Measurements from ENCODE around the gene RANBP10. TPM values are rescaled to one million over a fixed set of nuclear protein-coding genes. Genes with fewer than 3 reads are reported as not detected.

RANBP10 gene
- total and polyA plus RNA-seq, 9 of the 15 experiments (the other 6 are each of a cell fraction or from before 2014, with no cell fraction given), result 0.61 to 19.3 (median 5.9) TPM

- TF ChIP-seq, protein P1, sequence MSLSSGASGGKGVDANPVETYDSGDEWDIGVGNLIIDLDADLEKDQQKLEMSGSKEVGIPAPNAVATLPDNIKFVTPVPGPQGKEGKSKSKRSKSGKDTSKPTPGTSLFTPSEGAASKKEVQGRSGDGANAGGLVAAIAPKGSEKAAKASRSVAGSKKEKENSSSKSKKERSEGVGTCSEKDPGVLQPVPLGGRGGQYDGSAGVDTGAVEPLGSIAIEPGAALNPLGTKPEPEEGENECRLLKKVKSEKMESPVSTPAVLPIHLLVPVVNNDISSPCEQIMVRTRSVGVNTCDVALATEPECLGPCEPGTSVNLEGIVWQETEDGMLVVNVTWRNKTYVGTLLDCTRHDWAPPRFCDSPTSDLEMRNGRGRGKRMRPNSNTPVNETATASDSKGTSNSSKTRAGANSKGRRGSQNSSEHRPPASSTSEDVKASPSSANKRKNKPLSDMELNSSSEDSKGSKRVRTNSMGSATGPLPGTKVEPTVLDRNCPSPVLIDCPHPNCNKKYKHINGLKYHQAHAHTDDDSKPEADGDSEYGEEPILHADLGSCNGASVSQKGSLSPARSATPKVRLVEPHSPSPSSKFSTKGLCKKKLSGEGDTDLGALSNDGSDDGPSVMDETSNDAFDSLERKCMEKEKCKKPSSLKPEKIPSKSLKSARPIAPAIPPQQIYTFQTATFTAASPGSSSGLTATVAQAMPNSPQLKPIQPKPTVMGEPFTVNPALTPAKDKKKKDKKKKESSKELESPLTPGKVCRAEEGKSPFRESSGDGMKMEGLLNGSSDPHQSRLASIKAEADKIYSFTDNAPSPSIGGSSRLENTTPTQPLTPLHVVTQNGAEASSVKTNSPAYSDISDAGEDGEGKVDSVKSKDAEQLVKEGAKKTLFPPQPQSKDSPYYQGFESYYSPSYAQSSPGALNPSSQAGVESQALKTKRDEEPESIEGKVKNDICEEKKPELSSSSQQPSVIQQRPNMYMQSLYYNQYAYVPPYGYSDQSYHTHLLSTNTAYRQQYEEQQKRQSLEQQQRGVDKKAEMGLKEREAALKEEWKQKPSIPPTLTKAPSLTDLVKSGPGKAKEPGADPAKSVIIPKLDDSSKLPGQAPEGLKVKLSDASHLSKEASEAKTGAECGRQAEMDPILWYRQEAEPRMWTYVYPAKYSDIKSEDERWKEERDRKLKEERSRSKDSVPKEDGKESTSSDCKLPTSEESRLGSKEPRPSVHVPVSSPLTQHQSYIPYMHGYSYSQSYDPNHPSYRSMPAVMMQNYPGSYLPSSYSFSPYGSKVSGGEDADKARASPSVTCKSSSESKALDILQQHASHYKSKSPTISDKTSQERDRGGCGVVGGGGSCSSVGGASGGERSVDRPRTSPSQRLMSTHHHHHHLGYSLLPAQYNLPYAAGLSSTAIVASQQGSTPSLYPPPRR (CRISPR knock-in tag; IDR thresholded peaks at IDR 0.05; ENCODE audit: borderline replicate concordance), result no peak
- TF ChIP-seq DDX20 (tag; IDR thresholded peaks at IDR 0.05; ENCODE audit: low read depth) (peak; percentile 42; the same call in 1 of the 2 replicates), NR2C2 (CRISPR knock-in tag; IDR thresholded peaks at IDR 0.05) (no peak), NR2C2 (tag; IDR thresholded peaks at IDR 0.05) (peak; percentile 92), ADNP (tag; IDR thresholded peaks at IDR 0.05) (no peak), BRD4 (IDR thresholded peaks at IDR 0.05) (no peak), BCOR (IDR thresholded peaks at IDR 0.05) (no peak), CBX1 (IDR thresholded peaks at IDR 0.05; ENCODE audit: low read depth) (no peak), CHD2 (IDR thresholded peaks at IDR 0.05; ENCODE audit: low read depth, low read length) (no peak; the same call in 1 of the 2 replicates), ELF1 (tag; IDR thresholded peaks at IDR 0.05) (peak; percentile 35; the same call in 1 of the 2 replicates), ILF3 (IDR thresholded peaks at IDR 0.05; ENCODE audit: borderline replicate concordance) (no peak), NR2C1 (IDR thresholded peaks at IDR 0.05) (peak; percentile 74; the same call in 1 of the 2 replicates), NR2C1 (tag; IDR thresholded peaks at IDR 0.05) (peak; percentile 92), ETV6 (IDR thresholded peaks at IDR 0.05; ENCODE audit: borderline replicate concordance in 1 of 2, low read depth in 2 of 2, low read length in 1 of 2) (no peak), ETV6 (CRISPR knock-in tag; IDR thresholded peaks at IDR 0.05; ENCODE audit: borderline replicate concordance) (no peak), CREB3L1 (IDR thresholded peaks at IDR 0.05; ENCODE audit: borderline replicate concordance, low read depth) (peak; percentile 97), ZNF239 (CRISPR knock-in tag; IDR thresholded peaks at IDR 0.05) (peak; percentile 52; the same call in 1 of the 2 replicates), PML (IDR thresholded peaks at IDR 0.05; ENCODE audit: low read length) (peak; percentile 65; the same call in 1 of the 2 replicates)
- TF ChIP-seq, protein P2, sequence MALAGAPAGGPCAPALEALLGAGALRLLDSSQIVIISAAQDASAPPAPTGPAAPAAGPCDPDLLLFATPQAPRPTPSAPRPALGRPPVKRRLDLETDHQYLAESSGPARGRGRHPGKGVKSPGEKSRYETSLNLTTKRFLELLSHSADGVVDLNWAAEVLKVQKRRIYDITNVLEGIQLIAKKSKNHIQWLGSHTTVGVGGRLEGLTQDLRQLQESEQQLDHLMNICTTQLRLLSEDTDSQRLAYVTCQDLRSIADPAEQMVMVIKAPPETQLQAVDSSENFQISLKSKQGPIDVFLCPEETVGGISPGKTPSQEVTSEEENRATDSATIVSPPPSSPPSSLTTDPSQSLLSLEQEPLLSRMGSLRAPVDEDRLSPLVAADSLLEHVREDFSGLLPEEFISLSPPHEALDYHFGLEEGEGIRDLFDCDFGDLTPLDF (CRISPR knock-in tag; IDR thresholded peaks at IDR 0.05), result 0 out of 2 replicates have a peak, but pooled peaks have one; percentile 24
- TF ChIP-seq, protein P3, sequence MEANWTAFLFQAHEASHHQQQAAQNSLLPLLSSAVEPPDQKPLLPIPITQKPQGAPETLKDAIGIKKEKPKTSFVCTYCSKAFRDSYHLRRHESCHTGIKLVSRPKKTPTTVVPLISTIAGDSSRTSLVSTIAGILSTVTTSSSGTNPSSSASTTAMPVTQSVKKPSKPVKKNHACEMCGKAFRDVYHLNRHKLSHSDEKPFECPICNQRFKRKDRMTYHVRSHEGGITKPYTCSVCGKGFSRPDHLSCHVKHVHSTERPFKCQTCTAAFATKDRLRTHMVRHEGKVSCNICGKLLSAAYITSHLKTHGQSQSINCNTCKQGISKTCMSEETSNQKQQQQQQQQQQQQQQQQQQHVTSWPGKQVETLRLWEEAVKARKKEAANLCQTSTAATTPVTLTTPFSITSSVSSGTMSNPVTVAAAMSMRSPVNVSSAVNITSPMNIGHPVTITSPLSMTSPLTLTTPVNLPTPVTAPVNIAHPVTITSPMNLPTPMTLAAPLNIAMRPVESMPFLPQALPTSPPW (CRISPR knock-in tag; IDR thresholded peaks at IDR 0.05), result peak; percentile 100
Observed at GRCh38 chr16:67806428-67807147, at the start of gene RANBP10, which contains the start of gene TSNAXIP1 (continued).
